Embryonic facial prominence (tissue), 1 donor: ENCODE measurements around the gene DEFB119.
"Not testable (repeated sequence)": the region's sequence is repeated elsewhere in the genome, so short reads cannot be mapped to it uniquely, and the experiment has no call there.

Experiments used
- DNase-seq: peaks from one replicate; pipeline ENCODE4 v3.0.0-alpha.2; 2016; ENCODE audit errors: extremely low spot score

The DEFB119 gene, protein sequence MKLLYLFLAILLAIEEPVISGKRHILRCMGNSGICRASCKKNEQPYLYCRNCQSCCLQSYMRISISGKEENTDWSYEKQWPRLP

DNA sequence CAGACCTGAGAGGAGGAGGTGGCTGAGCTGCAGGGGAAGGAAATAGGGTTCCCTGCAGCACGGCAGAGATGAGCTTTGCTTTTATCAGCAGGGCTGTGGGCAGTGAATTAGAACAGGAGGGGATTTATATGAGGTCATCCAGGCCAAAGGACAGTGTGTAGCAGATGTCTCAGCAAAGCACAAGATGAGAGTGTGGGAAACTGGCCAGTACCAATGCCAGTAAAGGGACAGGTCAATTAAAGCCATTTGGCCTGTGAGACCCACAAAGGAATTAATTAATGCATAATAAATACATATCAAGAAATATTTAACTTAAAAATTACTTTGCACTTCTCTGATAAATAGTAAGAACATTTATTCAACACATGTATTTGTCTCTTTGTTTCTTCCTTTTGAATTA, at the start of gene DEFB119:
DEFB119 (minus strand) TSS at position 101 of the 400 bp plus-strand sequence. CDS start 107 bp downstream, outside the sequence.
- DNase-seq, result no peak

- no peak for DNase-seq
Measured at GRCh38 chr20:31430568-31431115, 40.3 kb upstream of the DEFB119 start.

GRCh38 chr20:31427576-31427975, 37.2 kb upstream of the DEFB119 start:
- DNase-seq, result not testable (repeated sequence)

DNA sequence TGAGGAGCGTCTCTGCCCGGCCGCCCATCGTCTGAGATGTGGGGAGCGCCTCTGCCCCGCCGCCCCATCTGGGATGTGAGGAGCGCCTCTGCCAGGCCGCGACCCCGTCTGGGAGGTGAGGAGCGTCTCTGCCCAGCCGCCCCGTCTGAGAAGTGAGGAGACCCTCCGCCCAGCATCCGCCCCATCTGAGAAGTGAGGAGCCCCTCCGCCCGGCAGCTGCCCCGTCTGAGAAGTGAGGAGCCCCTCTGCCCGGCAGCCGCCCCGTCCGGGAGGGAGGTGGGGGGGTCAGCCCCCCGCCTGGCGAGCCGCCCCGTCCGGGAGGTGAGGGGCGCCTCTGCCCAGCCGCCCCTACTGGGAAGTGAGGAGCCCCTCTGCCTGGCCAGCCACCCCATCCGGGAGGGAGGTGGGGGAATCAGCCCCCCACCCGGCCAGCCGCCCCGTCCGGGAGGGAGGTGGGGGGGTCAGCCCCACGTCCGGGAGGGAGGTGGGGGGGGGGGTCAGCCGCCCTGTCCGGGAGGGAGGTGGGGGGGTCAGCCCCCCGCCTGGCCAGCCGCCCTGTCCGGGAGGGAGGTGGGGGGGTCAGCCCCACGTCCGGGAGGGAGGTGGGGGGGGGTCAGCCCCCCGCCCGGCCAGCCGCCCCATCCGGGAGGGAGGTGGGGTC, 36.6 kb upstream of the DEFB119 start:
- DNase-seq, result not testable (repeated sequence)

DNA sequence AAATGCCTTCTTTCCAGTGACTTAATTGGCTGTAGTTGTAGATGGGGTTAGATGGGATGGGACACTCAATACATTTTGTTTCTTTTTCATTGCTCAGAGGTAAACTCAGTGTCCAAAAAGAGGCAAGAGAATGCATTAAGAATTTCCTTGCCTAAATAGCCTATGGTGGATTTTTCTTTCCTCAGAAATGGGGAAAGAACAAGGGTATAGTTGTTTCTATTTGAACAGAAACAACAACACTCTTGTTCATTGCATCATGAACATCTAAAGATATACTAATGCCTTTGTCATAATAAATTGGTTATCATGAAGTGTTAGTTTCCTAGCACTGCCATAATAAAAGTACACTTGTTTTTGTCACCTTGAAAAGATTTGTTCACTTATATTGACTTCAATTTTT, 35.4 kb upstream of the DEFB119 start:
- DNase-seq, result no peak

GRCh38 chr20:31418307-31418706, 27.9 kb upstream of the DEFB119 start:
- no peak for DNase-seq

- no peak for DNase-seq
Measured at GRCh38 chr20:31415653-31416052, 25.3 kb upstream of the DEFB119 start.

DNA sequence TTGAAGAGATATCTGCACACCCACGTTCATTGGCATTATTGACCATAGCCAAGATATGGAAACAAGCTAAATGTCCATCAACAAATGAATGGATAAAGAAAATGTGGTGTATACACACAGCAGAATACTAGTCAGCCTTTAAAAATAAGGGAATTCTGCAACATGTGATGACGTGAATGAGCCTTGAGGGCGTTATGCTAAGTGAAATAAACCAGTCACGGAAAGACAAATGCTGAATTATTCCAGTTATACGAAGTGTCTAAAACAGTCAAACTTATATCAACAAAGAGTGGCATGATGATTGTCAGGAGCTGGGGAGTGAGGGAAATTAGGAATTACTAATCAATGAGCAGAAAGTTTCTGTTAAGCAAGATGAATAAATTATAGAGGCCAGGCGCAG, 24.0 kb upstream of the DEFB119 start:
- no peak for DNase-seq

- no peak for DNase-seq
Measured at GRCh38 chr20:31410011-31410410, 19.6 kb upstream of the DEFB119 start.

DNA sequence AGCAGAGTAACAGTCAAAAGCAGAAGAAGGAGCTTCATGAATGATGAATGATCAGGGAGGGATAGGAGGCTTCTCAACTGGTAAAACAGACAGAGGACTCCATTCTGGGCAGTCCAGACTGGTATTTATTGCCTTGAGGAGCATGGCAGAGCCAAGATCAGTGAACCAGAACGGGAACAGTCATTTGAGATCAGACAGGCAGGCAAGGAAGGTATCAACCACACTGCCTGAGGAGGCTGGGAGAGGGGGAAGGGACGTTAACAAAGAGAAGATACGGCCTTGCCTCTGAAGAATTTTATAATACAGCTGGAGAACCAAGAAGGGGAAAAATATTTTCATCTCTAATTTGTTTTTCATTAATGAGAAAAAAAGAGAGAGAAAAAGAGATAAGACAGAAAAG, 15.7 kb upstream of the DEFB119 start, which contains the start of gene DEFB121:
DEFB121 (minus strand) TSS at position 101 of the 400 bp plus-strand sequence; CDS start at position 38, 63 bp downstream.
- DNase-seq, result no peak

DNA sequence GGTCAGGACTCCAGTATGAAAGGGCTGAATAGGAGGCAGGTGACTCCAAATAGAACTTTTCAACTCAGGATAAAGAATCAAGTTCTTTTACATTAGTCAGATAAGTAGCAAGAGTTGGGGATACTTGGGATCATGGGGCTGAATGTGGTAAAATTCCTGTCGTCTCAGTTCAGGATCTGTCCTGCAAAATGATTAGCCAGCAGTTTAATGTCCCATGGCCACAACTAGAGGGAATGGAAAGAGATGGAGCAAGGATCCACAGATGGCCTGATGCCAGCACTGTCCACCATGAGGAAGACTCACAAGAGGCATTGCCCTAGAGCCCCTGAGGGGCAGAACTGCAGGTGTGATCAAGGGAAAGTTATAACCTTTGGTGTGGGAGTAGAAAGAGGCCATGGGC, 13.5 kb upstream of the DEFB119 start:
- DNase-seq, result no peak

- DNase-seq, result no peak
Measured at GRCh38 chr20:31394900-31395299, 4.5 kb upstream of the DEFB119 start.

DNA sequence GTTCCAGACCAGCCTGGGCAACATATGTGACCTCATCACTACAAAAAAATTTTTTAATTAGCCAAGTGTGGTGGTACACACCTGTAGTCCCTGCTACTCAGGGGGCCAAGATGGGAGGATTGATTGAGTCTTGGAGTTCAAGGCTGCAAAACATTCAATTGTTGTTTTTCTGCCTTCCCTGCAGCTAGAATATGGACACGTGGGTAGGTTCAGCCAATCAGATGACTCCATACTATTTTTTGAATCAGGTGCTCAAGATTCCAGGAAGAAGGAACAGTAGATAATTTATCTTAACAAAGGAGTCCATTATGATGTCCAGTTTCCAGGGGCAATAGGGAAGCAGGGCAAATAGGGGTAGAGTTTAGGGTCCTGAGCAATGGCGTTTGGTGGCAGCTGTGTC, 2.4 kb upstream of the DEFB119 start:
- no peak for DNase-seq

- DNase-seq, result no peak
Measured at GRCh38 chr20:31374346-31374745, 16.0 kb downstream of the DEFB119 start.

- DNase-seq, result no peak
Measured at GRCh38 chr20:31368301-31368700, 22.1 kb downstream of the DEFB119 start, which contains the start of gene DEFB118. TSS of gene DEFB118 (plus strand) at chr20:31368601. CDS start at chr20:31368651, 50 bp downstream.

- DNase-seq, result not testable (repeated sequence)
Measured at GRCh38 chr20:31364272-31364671, 26.1 kb downstream of the DEFB119 start.

GRCh38 chr20:31363295-31363694, 27.1 kb downstream of the DEFB119 start:
- DNase-seq, result no peak

- no peak for DNase-seq
Measured at GRCh38 chr20:31355981-31356380, 34.4 kb downstream of the DEFB119 start.

- DNase-seq, result no peak
Measured at GRCh38 chr20:31341470-31341869, 48.9 kb downstream of the DEFB119 start.

DNA sequence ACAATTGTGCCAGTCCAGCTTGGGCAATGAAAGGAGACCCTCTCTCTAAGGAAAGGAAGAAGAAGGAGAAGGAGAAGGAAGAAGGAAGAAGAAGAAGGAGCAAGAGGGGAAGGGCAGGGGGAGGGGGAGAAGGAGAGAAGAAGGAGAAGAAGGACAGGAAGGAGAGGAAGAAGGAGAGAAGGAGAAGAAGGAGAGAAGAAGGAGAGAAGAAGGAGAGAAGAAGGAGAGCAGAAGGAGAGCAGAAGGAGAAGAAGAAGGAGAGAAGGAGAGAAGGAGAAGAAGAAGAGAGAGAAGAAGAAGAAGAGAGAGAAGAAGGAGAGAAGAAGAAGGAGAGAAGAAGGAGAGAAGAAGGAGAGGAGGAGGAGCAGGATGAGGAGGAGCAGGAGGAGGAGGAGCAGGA, 59.5 kb downstream of the DEFB119 start:
- DNase-seq, result no peak
